ENCODE measurements around the gene PSENEN. TPM values are rescaled to one million over a fixed set of nuclear protein-coding genes. Genes with fewer than 3 reads are reported as not detected.

Gene PSENEN
- total RNA-seq, 3 donors from 2014 or later = 56.7 to 92.1 (median 90.2) TPM

DNA sequence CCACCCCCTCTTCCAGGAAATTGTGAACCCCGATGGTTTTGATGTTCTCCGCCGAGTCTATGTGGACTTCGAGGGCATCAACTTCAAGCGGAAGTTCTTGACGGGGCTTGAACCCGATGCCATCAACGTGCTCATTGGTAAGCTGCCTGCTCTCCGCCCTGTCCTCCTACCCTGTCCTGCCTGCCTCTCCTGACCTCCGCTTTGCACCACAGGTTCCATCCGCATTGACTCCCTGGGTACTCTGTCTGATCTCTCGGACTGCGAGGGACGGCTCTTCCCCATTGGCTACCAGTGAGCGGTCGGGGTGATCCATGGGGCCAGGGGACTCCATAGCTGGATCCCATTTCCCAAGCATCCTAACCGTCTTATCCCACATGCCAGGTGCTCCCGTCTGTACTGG, 15.1 kb upstream of the PSENEN start:
- Histone ChIP-seq H3K4me1 (ENCODE audit: low read depth) (no peaks in the 10 kb centered on the region), H3K4me3 (no peak overlapping the region), H3K9me3 (no peaks in the 10 kb centered on the region), H3K36me3 (ENCODE audit: low read depth) (peaks cover 28% of the 10 kb centered on the region)
- ATAC-seq (no peak), DNase-seq (no peak)
- intact Hi-C loops (cut with DNase I, micrococcal nuclease) = no loop called here
- TF ChIP-seq, protein P1, sequence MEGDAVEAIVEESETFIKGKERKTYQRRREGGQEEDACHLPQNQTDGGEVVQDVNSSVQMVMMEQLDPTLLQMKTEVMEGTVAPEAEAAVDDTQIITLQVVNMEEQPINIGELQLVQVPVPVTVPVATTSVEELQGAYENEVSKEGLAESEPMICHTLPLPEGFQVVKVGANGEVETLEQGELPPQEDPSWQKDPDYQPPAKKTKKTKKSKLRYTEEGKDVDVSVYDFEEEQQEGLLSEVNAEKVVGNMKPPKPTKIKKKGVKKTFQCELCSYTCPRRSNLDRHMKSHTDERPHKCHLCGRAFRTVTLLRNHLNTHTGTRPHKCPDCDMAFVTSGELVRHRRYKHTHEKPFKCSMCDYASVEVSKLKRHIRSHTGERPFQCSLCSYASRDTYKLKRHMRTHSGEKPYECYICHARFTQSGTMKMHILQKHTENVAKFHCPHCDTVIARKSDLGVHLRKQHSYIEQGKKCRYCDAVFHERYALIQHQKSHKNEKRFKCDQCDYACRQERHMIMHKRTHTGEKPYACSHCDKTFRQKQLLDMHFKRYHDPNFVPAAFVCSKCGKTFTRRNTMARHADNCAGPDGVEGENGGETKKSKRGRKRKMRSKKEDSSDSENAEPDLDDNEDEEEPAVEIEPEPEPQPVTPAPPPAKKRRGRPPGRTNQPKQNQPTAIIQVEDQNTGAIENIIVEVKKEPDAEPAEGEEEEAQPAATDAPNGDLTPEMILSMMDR (IDR thresholded peaks at IDR 0.05) = no peak

DNA sequence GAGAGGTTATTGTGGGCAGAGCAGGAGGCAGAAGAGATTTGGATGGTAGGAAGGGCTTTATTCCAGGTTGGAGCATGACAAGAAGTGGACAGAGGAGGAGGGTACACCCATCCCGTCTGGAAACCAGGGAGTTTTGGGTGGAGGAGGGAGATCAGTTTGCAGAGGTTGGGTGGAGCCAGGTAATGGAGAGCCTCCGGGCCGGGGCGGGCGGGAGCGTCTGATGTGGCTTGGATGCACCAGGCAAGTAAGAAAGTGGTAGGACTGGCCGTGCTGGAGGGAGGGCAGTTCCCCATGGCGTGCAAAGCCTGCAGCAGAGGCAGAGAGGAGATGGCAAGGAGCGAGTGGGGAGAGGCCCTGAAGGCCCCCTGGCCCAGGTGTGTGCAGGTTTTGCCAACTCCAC, 14.1 kb upstream of the PSENEN start:
- TF ChIP-seq, protein P1 (IDR thresholded peaks at IDR 0.05) = no peak
- Histone ChIP-seq H3K9me3 (no peaks in the 10 kb centered on the region), H3K36me3 (ENCODE audit: low read depth) (peaks cover 26% of the 10 kb centered on the region), H3K4me3 (no peak overlapping the region), H3K4me1 (ENCODE audit: low read depth) (no peaks in the 10 kb centered on the region)
- ATAC-seq = no peak
- DNase-seq = peak in 1 of 3 donors; percentile 43
- intact Hi-C loops (cut with DNase I, micrococcal nuclease) = no loop called here

DNA sequence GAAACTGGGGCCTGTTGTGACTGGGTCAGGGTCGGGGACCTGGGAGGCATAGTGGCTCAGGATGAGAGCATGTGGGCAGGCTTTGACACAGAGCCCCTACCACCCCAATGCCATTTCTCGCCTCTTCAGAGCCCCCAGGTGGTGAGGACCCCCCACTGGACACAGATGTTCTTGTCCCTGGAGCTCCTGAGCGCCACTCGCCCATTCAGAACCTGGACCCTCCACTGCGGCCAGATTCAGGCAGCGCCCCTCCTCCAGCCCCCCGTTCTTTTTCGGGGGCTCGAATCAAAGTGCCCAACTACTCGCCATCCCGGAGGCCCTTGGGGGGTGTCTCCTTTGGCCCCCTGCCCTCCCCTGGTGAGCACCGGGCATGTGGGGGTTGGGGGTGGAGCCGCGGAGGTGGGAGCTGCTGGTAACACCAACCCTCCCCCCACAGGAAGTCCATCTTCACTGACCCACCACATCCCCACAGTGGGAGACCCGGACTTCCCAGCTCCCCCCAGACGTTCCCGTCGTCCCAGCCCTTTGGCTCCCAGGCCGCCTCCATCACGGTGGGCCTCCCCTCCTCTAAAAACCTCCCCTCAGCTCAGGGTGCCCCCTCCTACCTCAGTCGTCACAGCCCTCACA, 13.6 kb upstream of the PSENEN start:
- intact Hi-C loops (cut with DNase I, micrococcal nuclease) = no loop called here
- ATAC-seq (no peak), DNase-seq (peak in 1 of 3 donors; percentile 45)
- H3K4me1 ChIP-seq (ENCODE audit: low read depth) = no peaks in the 10 kb centered on the region
- no peak overlapping the region for H3K4me3 ChIP-seq
- TF ChIP-seq, protein P1 (IDR thresholded peaks at IDR 0.05) = no peak
- no peaks in the 10 kb centered on the region for H3K9me3 ChIP-seq
- H3K36me3 ChIP-seq (ENCODE audit: low read depth) = peaks cover 27% of the 10 kb centered on the region

DNA sequence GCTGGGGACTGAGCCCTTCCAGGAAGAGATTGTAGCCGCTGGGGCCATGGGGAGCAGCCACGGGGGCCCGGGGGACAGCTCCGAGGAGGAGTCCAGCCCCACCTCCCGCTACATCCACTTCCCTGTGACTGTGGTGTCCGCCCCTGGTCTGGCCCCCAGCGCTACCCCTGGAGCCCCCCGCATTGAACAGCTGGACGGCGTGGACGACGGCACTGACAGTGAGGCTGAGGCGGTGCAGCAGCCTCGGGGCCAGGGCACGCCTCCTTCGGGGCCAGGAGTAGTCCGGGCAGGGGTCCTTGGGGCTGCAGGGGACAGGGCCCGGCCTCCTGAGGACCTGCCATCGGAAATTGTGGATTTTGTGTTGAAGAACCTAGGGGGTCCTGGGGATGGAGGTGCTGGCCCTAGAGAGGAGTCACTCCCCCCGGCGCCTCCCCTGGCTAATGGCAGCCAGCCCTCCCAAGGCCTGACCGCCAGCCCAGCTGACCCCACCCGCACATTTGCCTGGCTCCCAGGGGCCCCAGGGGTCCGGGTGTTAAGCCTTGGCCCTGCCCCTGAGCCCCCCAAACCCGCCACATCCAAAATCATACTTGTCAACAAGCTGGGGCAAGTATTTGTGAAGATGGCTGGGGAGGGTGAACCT, 12.8 kb upstream of the PSENEN start:
- DNase-seq = peak in 1 of 3 donors; percentile 43
- ATAC-seq = no peak

DNA sequence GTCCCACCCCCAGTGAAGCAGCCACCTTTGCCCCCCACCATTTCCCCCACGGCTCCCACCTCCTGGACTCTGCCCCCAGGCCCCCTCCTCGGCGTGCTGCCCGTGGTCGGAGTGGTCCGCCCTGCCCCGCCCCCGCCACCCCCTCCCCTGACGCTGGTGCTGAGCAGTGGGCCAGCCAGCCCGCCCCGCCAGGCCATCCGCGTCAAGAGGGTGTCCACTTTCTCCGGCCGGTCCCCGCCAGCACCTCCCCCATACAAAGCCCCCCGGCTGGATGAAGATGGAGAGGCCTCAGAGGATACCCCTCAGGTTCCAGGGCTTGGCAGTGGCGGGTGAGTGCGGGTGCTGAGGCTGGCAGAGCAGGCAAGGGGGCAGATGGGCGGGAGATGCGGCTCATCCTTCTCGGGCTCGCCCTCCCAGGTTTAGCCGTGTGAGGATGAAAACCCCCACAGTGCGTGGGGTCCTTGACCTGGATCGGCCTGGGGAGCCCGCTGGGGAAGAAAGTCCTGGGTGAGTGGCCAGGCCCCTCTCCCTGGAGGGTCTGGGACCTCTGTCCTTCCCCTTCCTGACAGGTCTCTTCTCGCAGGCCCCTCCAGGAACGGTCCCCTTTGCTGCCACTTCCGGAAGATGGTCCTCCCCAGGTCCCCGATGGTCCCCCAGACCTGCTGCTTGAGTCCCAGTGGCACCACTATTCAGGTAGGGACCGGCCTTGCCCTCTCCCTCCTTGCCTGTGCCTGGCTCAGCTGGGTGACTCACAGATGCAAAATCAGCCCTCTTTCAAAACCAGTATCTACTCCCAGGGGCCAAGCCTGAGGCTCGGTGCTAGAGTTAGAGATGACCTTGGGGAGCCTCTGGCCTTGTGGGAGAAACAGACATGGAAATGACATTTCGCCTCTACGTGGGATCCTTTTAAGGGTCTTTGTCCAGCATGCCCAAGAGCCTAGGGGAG, 12.0 kb upstream of the PSENEN start:
- TF ChIP-seq, protein P1 (IDR thresholded peaks at IDR 0.05) = no peak

More for the DNA sequence above, 12.8 kb upstream of the PSENEN start:
- intact Hi-C loops (cut with DNase I, micrococcal nuclease) = no loop called here
- Histone ChIP-seq H3K9me3 (no peaks in the 10 kb centered on the region), H3K4me3 (no peak overlapping the region), H3K36me3 (ENCODE audit: low read depth) (peaks cover 26% of the 10 kb centered on the region), H3K4me1 (ENCODE audit: low read depth) (no peaks in the 10 kb centered on the region)
- TF ChIP-seq, protein P1 (IDR thresholded peaks at IDR 0.05) = no peak

More for the DNA sequence above, 12.0 kb upstream of the PSENEN start:
- intact Hi-C loops (cut with DNase I, micrococcal nuclease) = no loop called here
- ATAC-seq (no peak), DNase-seq (peak in 1 of 3 donors; percentile 39)
- no peaks in the 10 kb centered on the region for H3K9me3 ChIP-seq
- H3K4me3 ChIP-seq = no peak overlapping the region
- H3K36me3 ChIP-seq (ENCODE audit: low read depth) = peaks cover 21% of the 10 kb centered on the region
- no peaks in the 10 kb centered on the region for H3K4me1 ChIP-seq (ENCODE audit: low read depth)
